Skeletal muscle cell (primary cell): Measurements from ENCODE around the gene MRTO4.

ENCODE experiments used
- DNase-seq: peaks from one replicate; pipeline ENCODE4 v3.0.0-alpha.2; 2010; ENCODE audit warnings: low read depth
- H3K4me3 ChIP-seq: 2 replicates; pipeline ENCODE4 v1.5.1; 2011; ENCODE audit warnings: low read depth, mild to moderate bottlenecking, control low read depth, low read length, moderate library complexity

The MRTO4 gene

GRCh38 chr1:19306941-19307340 is 55.3 kb downstream of the MRTO4 start:
- DNase-seq = no peak
- no peak overlapping the region for H3K4me3 ChIP-seq

- DNase-seq = no peak
- no peak overlapping the region for H3K4me3 ChIP-seq
These were observed 56.3 kb downstream of the MRTO4 start for GRCh38 chr1:19307794-19308508.

GRCh38 chr1:19308509-19308907 is 56.9 kb downstream of the MRTO4 start:
- DNase-seq = no peak
- no peak overlapping the region for H3K4me3 ChIP-seq

- no peak overlapping the region for H3K4me3 ChIP-seq
- peak; percentile 28 for DNase-seq
These were observed 57.7 kb downstream of the MRTO4 start for GRCh38 chr1:19309123-19309813.
